Mucosa of descending colon (tissue), 3 donors: ENCODE results near the gene EIF1. TPM values are rescaled to one million over a fixed set of nuclear protein-coding genes. Genes with fewer than 3 reads are reported as not detected.

Source experiments
- ATAC-seq: fragments of 200-7000 bp; cut with Tn5 transposase; one replicate; pipeline ENCODE4 v1.9.1; 2020; ENCODE audit warnings: mild to moderate bottlenecking, moderate library complexity
- DNase-seq, 3 donors: peaks; one replicate each; pipeline ENCODE4 v3.0.0-alpha.2; 2020
- H3K36me3 ChIP-seq: fragments of 200-600 bp; one replicate; pipeline ENCODE4 v1.8.0; 2021; ENCODE audit warnings: low read depth, mild to moderate bottlenecking
- H3K4me1 ChIP-seq: fragments of 200-600 bp; one replicate; pipeline ENCODE4 v1.8.0; 2021; ENCODE audit warnings: low read depth, mild to moderate bottlenecking
- H3K4me3 ChIP-seq: fragments of 200-600 bp; one replicate; pipeline ENCODE4 v1.8.0; 2021; ENCODE audit warnings: mild to moderate bottlenecking
- H3K9me3 ChIP-seq: fragments of 200-600 bp; one replicate; pipeline ENCODE4 v1.8.0; 2021; ENCODE audit warnings: mild to moderate bottlenecking
- CTCF ChIP-seq: fragments of 200-600 bp; IDR thresholded peaks from one replicate; pipeline ENCODE4 v1.8.0; 2022; ENCODE audit warnings: antibody characterized with exemption, mild to moderate bottlenecking
- intact Hi-C, 2 donors: fragments of 100-400 bp; cut with DNase I in 1 of 2; cut with micrococcal nuclease in 1 of 2; formaldehyde crosslinking; loops; one replicate each; pipeline versions ENCODE4 v1.11.0 to v1.11.1; 2022; cut with DNase I, micrococcal nuclease
- total RNA-seq, 3 donors: library from RNA; stranded (reverse); fragmentation: NEBNext Ultra II Directional in 2 of 3; extraction: Animal tissue kit (Norgen Biotek cat#: 25700) in 2 of 3; gene quantifications; one replicate each; pipeline versions ENCODE4 v1.2.1 to v1.2.4, GENCODE V29; 2021 to 2023
- donor health status: DM: no; HTN: no; CAD: no; lungs with moderate emphysema.
- donor health status: DM: no; HTN: no; CAD: no.
- donor health status: DM: no; HTN: yes; CAD: no.

EIF1 gene
- total RNA-seq, 3 donors from 2014 or later, result 547 to 915 (median 566) TPM

GRCh38 chr17:41650794-41651624 is 37.7 kb upstream of the EIF1 start:
- Histone ChIP-seq H3K4me3 (no peak overlapping the region), H3K9me3 (no peaks in the 10 kb centered on the region), H3K4me1 (peaks cover 70% of the 10 kb centered on the region), H3K36me3 (no peaks in the 10 kb centered on the region)
- peak in 2 of 3 donors; percentile 55 to 61 for DNase-seq
- intact Hi-C loops, result no loop called here
- no peak for TF ChIP-seq CTCF
- ATAC-seq, result no peak

DNA sequence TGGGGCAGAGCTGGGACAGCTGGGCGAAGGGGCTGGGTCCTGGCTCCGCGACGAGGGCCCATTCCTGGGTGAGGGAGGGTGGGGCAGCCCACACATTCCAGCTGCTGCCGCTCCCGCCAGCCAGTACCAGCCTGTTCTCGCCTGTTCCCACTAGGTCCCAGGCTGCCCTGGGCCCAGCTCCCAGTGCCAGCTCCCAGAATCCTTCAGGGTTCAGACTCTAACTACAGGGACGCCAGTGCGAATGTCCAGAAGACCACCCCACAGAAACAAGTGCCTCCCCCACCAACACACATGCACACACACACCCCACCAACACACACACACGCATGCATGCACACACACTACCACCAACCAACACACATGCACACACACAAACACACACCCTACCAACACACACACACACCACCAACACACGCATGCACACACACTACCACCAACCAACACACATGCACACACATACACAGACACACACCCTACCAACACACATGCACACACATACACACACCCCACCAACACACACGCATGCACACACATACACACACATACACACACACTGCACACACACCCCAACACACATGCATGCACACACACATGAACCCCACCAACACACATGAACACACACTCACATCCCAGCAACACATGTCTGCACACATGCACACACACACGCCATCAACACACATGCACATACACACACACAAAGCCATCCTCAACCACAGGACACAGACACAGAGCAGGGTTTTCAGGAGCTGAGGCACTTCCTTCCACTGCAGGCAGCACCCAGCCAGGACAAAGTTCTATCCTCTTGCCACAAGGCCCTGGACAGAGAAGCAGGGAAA is 36.8 kb upstream of the EIF1 start:
- intact Hi-C loops, result no loop called here
- H3K9me3 ChIP-seq, result no peaks in the 10 kb centered on the region
- no peaks in the 10 kb centered on the region for H3K36me3 ChIP-seq
- DNase-seq (peak; percentile 91 to 93 (median 93)), ATAC-seq (peak; percentile 56)
- H3K4me3 ChIP-seq, result no peak overlapping the region
- H3K4me1 ChIP-seq, result peaks cover 79% of the 10 kb centered on the region
- no peak for TF ChIP-seq CTCF

- intact Hi-C loops, result no loop called here
- Histone ChIP-seq H3K4me3 (no peak overlapping the region), H3K36me3 (no peaks in the 10 kb centered on the region), H3K4me1 (peaks cover 82% of the 10 kb centered on the region), H3K9me3 (no peaks in the 10 kb centered on the region)
- no peak for TF ChIP-seq CTCF
- DNase-seq (peak in 2 of 3 donors; percentile 61 to 63), ATAC-seq (no peak)
Measured at GRCh38 chr17:41652461-41652970, 36.2 kb upstream of the EIF1 start.

DNA sequence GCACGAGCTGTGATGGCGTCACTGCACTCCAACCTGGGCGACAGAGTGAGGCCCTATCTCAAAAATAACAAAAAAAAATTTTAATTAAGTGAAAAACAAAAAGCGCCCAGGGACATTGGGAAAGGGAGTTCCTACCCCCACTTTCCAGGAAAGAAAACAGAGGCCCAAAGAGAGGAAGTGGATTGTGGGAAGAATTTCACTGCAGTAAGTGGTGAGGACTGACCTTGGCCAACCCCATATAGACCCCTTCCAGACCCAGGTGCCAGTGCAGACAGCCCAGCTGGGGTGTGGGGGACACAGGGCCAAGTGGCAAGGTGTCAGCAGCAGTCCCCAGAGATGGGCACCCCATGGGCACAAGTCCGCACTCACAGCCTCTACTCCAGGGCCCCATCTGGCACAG is 35.3 kb upstream of the EIF1 start:
- Histone ChIP-seq H3K4me3 (no peak overlapping the region), H3K36me3 (no peaks in the 10 kb centered on the region), H3K4me1 (peaks cover 80% of the 10 kb centered on the region), H3K9me3 (no peaks in the 10 kb centered on the region)
- TF ChIP-seq CTCF, result no peak
- intact Hi-C loops, result no loop called here
- ATAC-seq (no peak), DNase-seq (no peak)

GRCh38 chr17:41653892-41654677 is 34.6 kb upstream of the EIF1 start:
- ATAC-seq, result peak; percentile 74
- peaks cover 76% of the 10 kb centered on the region for H3K4me1 ChIP-seq

More at GRCh38 chr17:41653892-41654677, 34.6 kb upstream of the EIF1 start:
- peak; percentile 95 to 96 (median 95) for DNase-seq
- H3K36me3 ChIP-seq, result no peaks in the 10 kb centered on the region
- no peaks in the 10 kb centered on the region for H3K9me3 ChIP-seq
- intact Hi-C loops, result no loop called here
- no peak for TF ChIP-seq CTCF
- no peak overlapping the region for H3K4me3 ChIP-seq
